Tibial nerve (tissue), 4 donors: Measurements from ENCODE around the gene C1orf167.

Experiments used
- CTCF ChIP-seq, 5 experiments: fragments of 200-600 bp in 3 of 5; fragments of 450-650 bp in 2 of 5; sonication (generic) in 3 of 5; IDR thresholded peaks; one replicate each; pipeline ENCODE4 v1.5.1; 2016 to 2019; ENCODE audit warnings: antibody characterized with exemption in 5 of 5, mild to moderate bottlenecking in 3 of 5, moderate library complexity in 2 of 5
- EP300 ChIP-seq, 2 donors: sonication (generic); formaldehyde crosslinking; IDR thresholded peaks; one replicate each; pipeline ENCODE4 v1.6.1; 2017; ENCODE audit warnings: antibody characterized with exemption in 2 of 2, mild to moderate bottlenecking in 1 of 2
- POLR2A ChIP-seq, 2 donors: fragments of 450-650 bp; IDR thresholded peaks; one replicate each; pipeline ENCODE4 v1.6.1; 2017; ENCODE audit warnings: antibody characterized with exemption in 2 of 2, mild to moderate bottlenecking in 2 of 2, moderate library complexity in 2 of 2

DNA sequence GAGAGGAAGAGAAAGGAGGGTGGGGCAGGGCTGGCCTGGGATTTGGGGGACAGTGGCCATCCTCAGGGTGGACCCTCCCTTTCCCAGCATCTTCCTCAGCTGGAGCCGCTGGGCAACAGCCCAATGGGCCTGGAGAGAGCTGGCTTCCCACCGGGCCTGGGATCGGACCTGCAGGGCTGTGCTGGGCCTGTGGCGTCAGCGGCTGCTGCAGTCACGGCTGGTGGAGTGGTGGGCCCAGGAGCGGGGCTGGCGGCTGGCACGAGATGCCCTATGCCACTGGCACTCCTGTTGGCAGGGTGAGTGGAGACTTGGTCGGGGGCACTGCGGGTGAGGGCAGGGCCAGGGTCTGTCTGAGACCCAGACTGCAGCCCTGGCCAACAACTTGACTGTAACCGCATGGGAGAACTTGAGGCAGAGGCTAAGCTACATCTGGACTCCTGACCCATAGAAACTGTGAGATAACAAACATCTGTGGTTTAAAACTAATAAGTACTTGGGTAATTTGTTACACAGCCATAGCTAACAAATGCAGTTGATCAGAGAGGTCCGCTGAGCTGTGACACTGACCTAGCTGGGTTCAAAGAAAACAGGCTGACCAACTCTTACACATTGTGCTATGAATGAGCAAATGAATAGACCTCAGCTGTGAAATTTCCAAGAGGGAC is 17.9 kb downstream of the C1orf167 start:
- TF ChIP-seq CTCF (IDR thresholded peaks at IDR 0.05) (no peak), POLR2A (IDR thresholded peaks at IDR 0.05) (no peak), EP300 (IDR thresholded peaks at IDR 0.05) (no peak)
